OCI-LY3 (cell line): ENCODE measurements around the gene SLC27A2.
"Not testable (repeated sequence)": the region's sequence is repeated elsewhere in the genome, so short reads cannot be mapped to it uniquely, and the experiment has no call there.

Experiments
- H2AFZ ChIP-seq: fragments of 200-600, 300-600 bp; shearing (Covaris generic); 2 replicates; pipeline ENCODE4 v1.6.0; 2014; ENCODE audit warnings: antibody characterized with exemption, low read depth, low read length
- H3K27ac ChIP-seq: fragments of 200-600, 300-600 bp; sonication (generic); 2 replicates; pipeline ENCODE4 v1.5.1; 2014; ENCODE audit warnings: mild to moderate bottlenecking, low read length, moderate library complexity, mixed read lengths
- H3K27me3 ChIP-seq: fragments of 200-600, 300-600 bp; sonication (generic); 2 replicates; pipeline ENCODE4 v1.6.1; 2014; ENCODE audit warnings: low read depth, low read length, mixed read lengths
- H3K36me3 ChIP-seq: fragments of 200-600, 300-600 bp; sonication (generic); replicated peaks from 2 replicates; pipeline ENCODE3; 2014; ENCODE audit warnings: low read depth, low read length, mixed read lengths
- H3K4me1 ChIP-seq: fragments of 300-600, 200-600 bp; sonication (generic); 2 replicates; pipeline ENCODE4 v1.6.1; 2014; ENCODE audit warnings: low read length, mixed read lengths
- H3K4me2 ChIP-seq: fragments of 200-600, 300-600 bp; sonication (generic); 2 replicates; pipeline ENCODE4 v1.6.1; 2014; ENCODE audit warnings: low read length, mixed read lengths
- H3K4me3 ChIP-seq: fragments of 300-600, 200-600 bp; sonication (generic); 2 replicates; pipeline ENCODE4 v1.5.1; 2014; ENCODE audit warnings: antibody characterized with exemption, mild to moderate bottlenecking, low read length, moderate library complexity
- H3K79me2 ChIP-seq: fragments of 300-600, 200-600 bp; shearing (Covaris generic); 2 replicates; pipeline ENCODE4 v1.6.1; 2014; ENCODE audit warnings: mild to moderate bottlenecking, low read length, mixed read lengths
- H3K9ac ChIP-seq: fragments of 300-600, 200-600 bp; shearing (Covaris generic); 2 replicates; pipeline ENCODE4 v1.6.0; 2014; ENCODE audit warnings: mild to moderate bottlenecking, low read length, moderate library complexity
- H3K9me3 ChIP-seq: fragments of 200-600, 300-600 bp; shearing (Covaris generic); 2 replicates; pipeline ENCODE4 v1.6.1; 2014; ENCODE audit warnings: low read length, mixed read lengths; ENCODE audit not compliant: insufficient read depth
- H4K20me1 ChIP-seq: fragments of 200-600, 300-600 bp; sonication (generic); 2 replicates; pipeline ENCODE4 v1.6.1; 2016; ENCODE audit warnings: low read length, mixed read lengths; ENCODE audit not compliant: insufficient read depth
- CTCF ChIP-seq: fragments of 200-600, 300-600 bp; sonication (generic); IDR thresholded peaks from 2 replicates; pipeline ENCODE4 v1.5.1; 2014; ENCODE audit warnings: antibody characterized with exemption, low read length, low read depth
- EZH2phosphoT487 ChIP-seq: fragments of 200-600 bp; shearing (Covaris generic); IDR thresholded peaks from 2 replicates; pipeline ENCODE4 v1.6.1; 2018; ENCODE audit warnings: antibody characterized with exemption, mixed run types, low read depth

Gene SLC27A2

GRCh38 chr15:50186752-50187151 lies 4.8 kb downstream of the SLC27A2 start:
- no peak overlapping the region for H2AFZ ChIP-seq
- no peaks in the 10 kb centered on the region for H4K20me1 ChIP-seq
- no peaks in the 10 kb centered on the region for H3K79me2 ChIP-seq
- no peak overlapping the region for H3K4me2 ChIP-seq
- H3K4me1 ChIP-seq = peaks cover 3% of the 10 kb centered on the region; the same call in 1 of the 2 replicates
- H3K27me3 ChIP-seq = peaks cover 10% of the 10 kb centered on the region
- H3K27ac ChIP-seq = no peak overlapping the region
- H3K9ac ChIP-seq = no peak overlapping the region
- no peaks in the 10 kb centered on the region for H3K9me3 ChIP-seq
- H3K36me3 ChIP-seq = no peaks in the 10 kb centered on the region
- H3K4me3 ChIP-seq = no peak overlapping the region
- TF ChIP-seq CTCF (no peak), EZH2phosphoT487 (no peak)

DNA sequence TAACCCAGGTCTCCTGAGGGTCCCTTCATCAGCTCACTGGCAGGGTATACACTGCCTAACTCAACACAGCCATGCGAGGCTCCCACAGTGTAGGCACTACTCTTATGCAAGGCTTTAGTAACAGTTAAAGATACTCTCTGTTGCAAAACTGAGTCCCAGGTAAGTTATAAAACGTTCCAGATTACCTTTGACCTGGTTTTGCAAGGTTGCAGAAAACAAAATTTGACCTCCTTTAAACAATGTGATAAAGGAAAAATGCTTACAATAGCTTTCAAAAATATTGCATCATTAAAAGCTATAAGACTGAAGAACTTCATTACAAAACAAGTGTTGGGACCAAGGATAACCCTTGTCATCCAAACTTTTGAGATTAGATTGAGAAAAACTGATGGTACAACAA lies 5.5 kb downstream of the SLC27A2 start:
- no peak overlapping the region for H3K4me3 ChIP-seq
- TF ChIP-seq EZH2phosphoT487 (no peak), CTCF (no peak)
- no peaks in the 10 kb centered on the region for H3K9me3 ChIP-seq
- H3K27me3 ChIP-seq = peaks cover 6% of the 10 kb centered on the region; the same call in 1 of the 2 replicates
- H3K27ac ChIP-seq = no peak overlapping the region
- H3K4me1 ChIP-seq = peaks cover 3% of the 10 kb centered on the region; the same call in 1 of the 2 replicates
- H3K36me3 ChIP-seq = no peaks in the 10 kb centered on the region
- H3K9ac ChIP-seq = no peak overlapping the region
- H4K20me1 ChIP-seq = no peaks in the 10 kb centered on the region
- no peak overlapping the region for H3K4me2 ChIP-seq
- no peak overlapping the region for H2AFZ ChIP-seq
- H3K79me2 ChIP-seq = no peaks in the 10 kb centered on the region

GRCh38 chr15:50187997-50188396 lies 6.0 kb downstream of the SLC27A2 start:
- H3K27me3 ChIP-seq = peaks cover 3% of the 10 kb centered on the region; the same call in 1 of the 2 replicates
- no peak for TF ChIP-seq EZH2phosphoT487
- TF ChIP-seq CTCF = no peak
- H3K27ac ChIP-seq = no peak overlapping the region
- H3K4me1 ChIP-seq = peaks cover under 1% of the 10 kb centered on the region; the same call in 1 of the 2 replicates
- no peak overlapping the region for H3K4me3 ChIP-seq
- H2AFZ ChIP-seq = no peak overlapping the region
- no peaks in the 10 kb centered on the region for H3K79me2 ChIP-seq
- H3K4me2 ChIP-seq = no peak overlapping the region
- H3K36me3 ChIP-seq = no peaks in the 10 kb centered on the region
- no peaks in the 10 kb centered on the region for H4K20me1 ChIP-seq
- no peak overlapping the region for H3K9ac ChIP-seq
- H3K9me3 ChIP-seq = no peaks in the 10 kb centered on the region

- H3K27ac ChIP-seq = not testable (repeated sequence)
Observed at GRCh38 chr15:50188793-50189192, 6.8 kb downstream of the SLC27A2 start.

GRCh38 chr15:50189633-50190032 lies 7.6 kb downstream of the SLC27A2 start:
- Histone ChIP-seq H3K36me3 (no peaks in the 10 kb centered on the region), H3K4me2 (no peak overlapping the region), H3K9me3 (no peaks in the 10 kb centered on the region), H3K4me3 (no peak overlapping the region), H3K4me1 (no peaks in the 10 kb centered on the region), H3K27me3 (no peaks in the 10 kb centered on the region), H4K20me1 (no peaks in the 10 kb centered on the region), H3K27ac (no peak overlapping the region), H2AFZ (no peak overlapping the region), H3K9ac (no peak overlapping the region), H3K79me2 (no peaks in the 10 kb centered on the region)
- TF ChIP-seq EZH2phosphoT487 (no peak), CTCF (no peak)

More at GRCh38 chr15:50188793-50189192, 6.8 kb downstream of the SLC27A2 start:
- not testable (repeated sequence) for H3K79me2 ChIP-seq, H3K9me3 ChIP-seq, H3K4me1 ChIP-seq, H2AFZ ChIP-seq, H4K20me1 ChIP-seq, H3K36me3 ChIP-seq, H3K4me3 ChIP-seq, H3K4me2 ChIP-seq, H3K9ac ChIP-seq, H3K27me3 ChIP-seq
